ENCODE measurements around the gene TPM1. TPM values are rescaled to one million over a fixed set of nuclear protein-coding genes. Genes with fewer than 3 reads are reported as not detected.

The TPM1 gene
- total and polyA plus RNA-seq, 9 of the 15 experiments (the other 6 are each of a cell fraction or from before 2014, with no cell fraction given) = 8.1 to 53.9 (median 43.1) TPM

GRCh38 chr15:62999178-62999577 lies 43.4 kb upstream of the TPM1 start (continued):
- TF ChIP-seq RBBP5 (IDR thresholded peaks at IDR 0.05; ENCODE audit: borderline replicate concordance, insufficient read depth, low read length, poor library complexity, severe bottlenecking) = no peak

GRCh38 chr15:62999923-63000561 lies 42.5 kb upstream of the TPM1 start:
- intact Hi-C loops (cut with micrococcal nuclease) = no loop called here
- in situ Hi-C loops (cut with MboI) = no loop called here
- H3K9me3 ChIP-seq (replicated peaks; ENCODE audit: control insufficient read depth, insufficient read depth, low read depth, low read length) = no peaks in the 10 kb centered on the region
- no peaks in the 10 kb centered on the region for H3K4me1 ChIP-seq (replicated peaks in 1 of 2; ENCODE audit: control insufficient read depth in 2 of 2, insufficient read depth in 2 of 2, low read length in 2 of 2)
- no peak overlapping the region for H3K27ac ChIP-seq (ENCODE audit: extremely low read depth, low read depth, low read length)
- H3K9me1 ChIP-seq (ENCODE audit: control insufficient read depth, insufficient read depth, low read length) = no peaks in the 10 kb centered on the region
- H3K9ac ChIP-seq (ENCODE audit: insufficient read depth in 1 of 2, low read depth in 2 of 2, low read length in 2 of 2) = no peak overlapping the region
- TF ChIP-seq SRSF1 (IDR thresholded peaks at IDR 0.05; ENCODE audit: low read depth, low read length) (no peak), SMAD2 (IDR thresholded peaks at IDR 0.05; ENCODE audit: low read depth, low read length) (no peak), SMAD4 (CRISPR knock-in tag; conservative IDR thresholded peaks at IDR 0.05) (no peak), ERF (CRISPR knock-in tag; IDR thresholded peaks at IDR 0.05) (no peak), USF2 (CRISPR knock-in tag; IDR thresholded peaks at IDR 0.05) (no peak), NFIX (CRISPR knock-in tag; IDR thresholded peaks at IDR 0.05; ENCODE audit: low read depth) (no peak), PCBP1 (IDR thresholded peaks at IDR 0.05; ENCODE audit: low read depth, low read length, poor library complexity, severe bottlenecking) (no peak), TCF15 (CRISPR knock-in tag; IDR thresholded peaks at IDR 0.05) (no peak), ZNF133 (CRISPR knock-in tag; IDR thresholded peaks at IDR 0.05) (no peak), YY1 (IDR thresholded peaks at IDR 0.05; ENCODE audit: borderline replicate concordance in 1 of 3, control insufficient read depth in 1 of 3, extremely low read depth in 1 of 3, insufficient read depth in 3 of 3, insufficient read length in 1 of 3, insufficient replicate concordance in 2 of 3, low read depth in 1 of 3, low read length in 2 of 3) (no peak), ZNF121 (CRISPR knock-in tag; conservative IDR thresholded peaks at IDR 0.05) (no peak), ZNF124 (CRISPR knock-in tag; IDR thresholded peaks at IDR 0.05) (no peak), POLR2B (IDR thresholded peaks at IDR 0.05; ENCODE audit: low read depth, partially characterized antibody) (no peak), FIP1L1 (IDR thresholded peaks at IDR 0.05; ENCODE audit: low read depth, low read length, poor library complexity, severe bottlenecking) (no peak), GABPB1 (CRISPR knock-in tag; IDR thresholded peaks at IDR 0.05) (no peak), DACH1 (IDR thresholded peaks at IDR 0.05; ENCODE audit: partially characterized antibody) (no peak), ARNT (IDR thresholded peaks at IDR 0.05) (no peak), ATF4 (CRISPR knock-in tag; IDR thresholded peaks at IDR 0.05) (no peak)
- peaks cover 17 to 25% of the 10 kb centered on the region in 2 experiments; a peak in 3 of 5 replicates for H3K27me3 ChIP-seq (ENCODE audit: control insufficient read depth in 2 of 2, insufficient read depth in 2 of 2, low read length in 2 of 2)
- no peak overlapping the region for H3K4me2 ChIP-seq (ENCODE audit: insufficient read depth, low read length)
- DNase-seq (ENCODE audit: extremely low read depth in 1 of 4, low spot score in 3 of 4) (no peak), FAIRE-seq (no peak), ATAC-seq (no peak)
- no TSS peak for BruUV-seq (replicated peaks)
- WGBS (ENCODE audit: insufficient coverage, low coverage, missing lambda C conversion rate) = 2% methylated on average over 12 of the region's 12 CpGs
- ChIA-PET POLR2A (interaction anchor here (0.7 to 1.2 kb wide), 2 partner anchors 17 to 20 kb away, joined by 3 read pairs; no protein-coding TSS in a partner anchor), CTCF (ENCODE audit: low intra/inter-chr PET ratio) (no interaction called here)
- no peaks in the 10 kb centered on the region for H4K20me1 ChIP-seq (replicated peaks; ENCODE audit: control insufficient read depth, insufficient read depth, low read length)
- H3K36me3 ChIP-seq (ENCODE audit: control insufficient read depth, insufficient read depth, low read length) = no peaks in the 10 kb centered on the region
- no peak overlapping the region for H2AFZ ChIP-seq (ENCODE audit: low read depth, low read length)
- no peaks in the 10 kb centered on the region for H3K79me2 ChIP-seq (ENCODE audit: control insufficient read depth, insufficient read depth, low read length)
- H3K4me3 ChIP-seq = no peak overlapping the region
